IPS-15b (cell line): ENCODE results near the gene BCAP31.
"Not testable (repeated sequence)": the region's sequence is repeated elsewhere in the genome, so short reads cannot be mapped to it uniquely, and the experiment has no call there.

Source experiments
- H3K27me3 ChIP-seq: one replicate; pipeline ENCODE4 v1.6.1; 2013; ENCODE audit warnings: low read length; ENCODE audit not compliant: control insufficient read depth, insufficient read depth
- H3K36me3 ChIP-seq: one replicate; pipeline ENCODE4 v1.6.1; 2013; ENCODE audit warnings: low read length; ENCODE audit not compliant: control insufficient read depth, insufficient read depth
- H3K4me1 ChIP-seq: one replicate; pipeline ENCODE4 v1.6.1; 2013; ENCODE audit warnings: mild to moderate bottlenecking, low read length; ENCODE audit not compliant: control insufficient read depth, insufficient read depth
- H3K4me3 ChIP-seq: one replicate; pipeline ENCODE4 v1.5.1; 2013; ENCODE audit warnings: low read depth, low read length
- H3K9ac ChIP-seq: one replicate; pipeline ENCODE4 v1.6.1; 2013; ENCODE audit warnings: low read depth, mild to moderate bottlenecking, low read length
- H3K9me3 ChIP-seq: one replicate; pipeline ENCODE4 v1.6.1; 2013; ENCODE audit warnings: mild to moderate bottlenecking, low read length; ENCODE audit not compliant: control insufficient read depth, insufficient read depth

BCAP31 gene

GRCh38 chrX:153700967-153701366, 23.2 kb downstream of the BCAP31 start:
- Histone ChIP-seq H3K27me3 (no peaks in the 10 kb centered on the region), H3K36me3 (peaks cover 19% of the 10 kb centered on the region), H3K4me1 (no peaks in the 10 kb centered on the region), H3K9me3 (no peaks in the 10 kb centered on the region), H3K4me3 (no peak overlapping the region), H3K9ac (no peak overlapping the region)

- Histone ChIP-seq H3K36me3 (peaks cover 19% of the 10 kb centered on the region), H3K9ac (no peak overlapping the region), H3K4me1 (no peaks in the 10 kb centered on the region), H3K4me3 (no peak overlapping the region), H3K27me3 (no peaks in the 10 kb centered on the region), H3K9me3 (no peaks in the 10 kb centered on the region)
Measured at GRCh38 chrX:153700376-153700945, 23.7 kb downstream of the BCAP31 start.

GRCh38 chrX:153699784-153700371, 24.3 kb downstream of the BCAP31 start:
- H3K27me3 ChIP-seq, H3K4me1 ChIP-seq, H3K9ac ChIP-seq, H3K4me3 ChIP-seq, H3K9me3 ChIP-seq: not testable (repeated sequence)
- H3K36me3 ChIP-seq = peaks cover 21% of the 10 kb centered on the region

- H3K9me3 ChIP-seq, H3K27me3 ChIP-seq, H3K4me3 ChIP-seq, H3K9ac ChIP-seq, H3K4me1 ChIP-seq: not testable (repeated sequence)
- H3K36me3 ChIP-seq = peaks cover 24% of the 10 kb centered on the region
Measured at GRCh38 chrX:153699210-153699783, 24.9 kb downstream of the BCAP31 start.

GRCh38 chrX:153697924-153698865, 26.0 kb downstream of the BCAP31 start:
- no peak overlapping the region for H3K4me3 ChIP-seq

GRCh38 chrX:153696986-153697722, 27.0 kb downstream of the BCAP31 start:
- not testable (repeated sequence) for H3K4me3 ChIP-seq, H3K9ac ChIP-seq, H3K9me3 ChIP-seq, H3K4me1 ChIP-seq, H3K27me3 ChIP-seq
- H3K36me3 ChIP-seq = peaks cover 26% of the 10 kb centered on the region

More at GRCh38 chrX:153697924-153698865, 26.0 kb downstream of the BCAP31 start:
- no peaks in the 10 kb centered on the region for H3K27me3 ChIP-seq
- no peak overlapping the region for H3K9ac ChIP-seq
- H3K36me3 ChIP-seq = peaks cover 24% of the 10 kb centered on the region
- no peaks in the 10 kb centered on the region for H3K4me1 ChIP-seq
- no peaks in the 10 kb centered on the region for H3K9me3 ChIP-seq

- H3K9me3 ChIP-seq, H3K4me3 ChIP-seq, H3K4me1 ChIP-seq, H3K9ac ChIP-seq, H3K27me3 ChIP-seq: not testable (repeated sequence)
- H3K36me3 ChIP-seq = peaks cover 25% of the 10 kb centered on the region
Measured at GRCh38 chrX:153696538-153696937, 27.6 kb downstream of the BCAP31 start.

- no peak overlapping the region for H3K9ac ChIP-seq
- H3K36me3 ChIP-seq = peaks cover 24% of the 10 kb centered on the region
- no peaks in the 10 kb centered on the region for H3K9me3 ChIP-seq
- no peak overlapping the region for H3K4me3 ChIP-seq
- H3K27me3 ChIP-seq = no peaks in the 10 kb centered on the region
- H3K4me1 ChIP-seq = no peaks in the 10 kb centered on the region
Measured at GRCh38 chrX:153696100-153696499, 28.1 kb downstream of the BCAP31 start.

- Histone ChIP-seq H3K9me3 (no peaks in the 10 kb centered on the region), H3K36me3 (peaks cover 29% of the 10 kb centered on the region), H3K4me3 (no peak overlapping the region), H3K27me3 (no peaks in the 10 kb centered on the region), H3K4me1 (no peaks in the 10 kb centered on the region), H3K9ac (no peak overlapping the region)
Measured at GRCh38 chrX:153694687-153695270, 29.4 kb downstream of the BCAP31 start.

GRCh38 chrX:153694256-153694655, 29.9 kb downstream of the BCAP31 start:
- H3K4me1 ChIP-seq, H3K4me3 ChIP-seq, H3K27me3 ChIP-seq, H3K9ac ChIP-seq, H3K9me3 ChIP-seq: not testable (repeated sequence)
- peaks cover 29% of the 10 kb centered on the region for H3K36me3 ChIP-seq
